Endothelial cell of umbilical vein (primary cell): ENCODE results near the gene GM2A. TPM values are rescaled to one million over a fixed set of nuclear protein-coding genes. Genes with fewer than 3 reads are reported as not detected.

Experiments
- Bru-seq: library from RNA; stranded (reverse); fragments of 400-500 nt; gene quantifications from one replicate; lab custom pipeline; 2021; lab: Mats Ljungman, UMichigan
- BruChase-seq, 2 experiments: library from RNA; stranded (reverse); fragments of 400-500 nt; gene quantifications; one replicate each; lab custom pipeline; 2021; lab: Mats Ljungman, UMichigan
- BruUV-seq: library from RNA; stranded (reverse); fragments of 400-500 nt; replicated peaks from 2 replicates; lab custom pipeline; 2021; lab: Mats Ljungman, UMichigan
- CTCF ChIA-PET: fragments of 300-600, 350-600 bp; sonication (Branson Sonifier 250); formaldehyde crosslinking; loops from one replicate; lab custom pipeline; 2021; ENCODE audit warnings: antibody characterized with exemption, inconsistent platforms; lab: Charles Lee
- POLR2A ChIA-PET: fragments of 300-600, 350-600 bp; sonication (Branson Sonifier 250); formaldehyde crosslinking; loops from one replicate; lab custom pipeline; 2021; ENCODE audit warnings: antibody characterized with exemption, inconsistent platforms; lab: Charles Lee
- DNase-seq: peaks from one replicate; pipeline ENCODE4 v3.0.0-alpha.2; 2011; ENCODE audit warnings: low read depth, low spot score
- FAIRE-seq: peaks from 2 replicates; lab custom pipeline; 2011; peaks lifted over from hg19 to GRCh38; lab: Jason Lieb, UNC
- H2AFZ ChIP-seq: 2 replicates; pipeline ENCODE4 v1.6.0; 2012; ENCODE audit warnings: low read depth, low read length, control low read depth, inconsistent platforms
- H3K27ac ChIP-seq: 2 replicates; pipeline ENCODE4 v1.5.1; 2011; ENCODE audit warnings: low read depth, mild to moderate bottlenecking, control low read depth, low read length, moderate library complexity; ENCODE audit not compliant: insufficient read depth
- H3K27me3 ChIP-seq, 2 experiments: 2 replicates each; pipeline versions ENCODE4 v1.6.0 to v1.6.1; 2011; ENCODE audit warnings: low read length in 2 of 2, mixed read lengths in 1 of 2; ENCODE audit not compliant: control insufficient read depth in 2 of 2, insufficient read depth in 2 of 2
- H3K36me3 ChIP-seq, 2 experiments: 2 replicates in 1 of 2; 3 replicates in 1 of 2; pipeline ENCODE4 v1.5.1; 2011; ENCODE audit warnings: low read length in 2 of 2, mild to moderate bottlenecking in 1 of 2, moderate library complexity in 1 of 2; ENCODE audit not compliant: control insufficient read depth in 2 of 2, insufficient read depth in 2 of 2; ENCODE audit errors: extremely low read depth in 1 of 2
- H3K4me1 ChIP-seq: 3 replicates; pipeline ENCODE4 v1.5.1; 2011; ENCODE audit warnings: mild to moderate bottlenecking, low read length; ENCODE audit not compliant: control insufficient read depth, insufficient read depth; ENCODE audit errors: extremely low read depth
- H3K4me2 ChIP-seq: 2 replicates; pipeline ENCODE4 v1.6.1; 2011; ENCODE audit warnings: low read length, control low read depth, mixed read lengths; ENCODE audit not compliant: insufficient read depth
- H3K4me3 ChIP-seq, 3 experiments: fragments of 200-600 bp in 1 of 3; sonication (generic), shearing (Covaris generic) in 1 of 3; replicated peaks in 1 of 3; 2 replicates each; pipeline ENCODE4 v1.5.1; 2011 to 2016; ENCODE audit warnings: control low read depth in 3 of 3, low read length in 3 of 3, mild to moderate bottlenecking in 2 of 3, inconsistent platforms in 1 of 3, low read depth in 1 of 3, moderate library complexity in 1 of 3; ENCODE audit not compliant: insufficient read depth in 1 of 3
- H3K79me2 ChIP-seq: 2 replicates; pipeline ENCODE4 v1.6.0; 2012; ENCODE audit warnings: low read length, inconsistent platforms; ENCODE audit not compliant: control insufficient read depth, insufficient read depth
- H3K9ac ChIP-seq: replicated peaks from 2 replicates; pipeline ENCODE3; 2011; ENCODE audit warnings: low read length, control low read depth; ENCODE audit not compliant: insufficient read depth; ENCODE audit errors: extremely low read depth
- H3K9me1 ChIP-seq: replicated peaks from 3 replicates; pipeline ENCODE4 v1.6.0; 2011; ENCODE audit warnings: mild to moderate bottlenecking, low read length; ENCODE audit not compliant: control insufficient read depth, insufficient read depth; ENCODE audit errors: extremely low read depth
- H3K9me3 ChIP-seq: replicated peaks from 2 replicates; pipeline ENCODE4 v1.5.1; 2012; ENCODE audit warnings: low read length, inconsistent platforms; ENCODE audit not compliant: control insufficient read depth, insufficient read depth
- H4K20me1 ChIP-seq: replicated peaks from 2 replicates; pipeline ENCODE3; 2011; ENCODE audit warnings: mild to moderate bottlenecking, low read length; ENCODE audit not compliant: control insufficient read depth, insufficient read depth; ENCODE audit errors: extremely low read depth
- EZH2 ChIP-seq: IDR thresholded peaks from 2 replicates; pipeline ENCODE4 v1.6.1; 2012; ENCODE audit warnings: borderline replicate concordance, low read depth, mild to moderate bottlenecking, moderate library complexity, low read length, inconsistent platforms; ENCODE audit not compliant: severe bottlenecking
- POLR2A ChIP-seq: IDR thresholded peaks from 2 replicates; pipeline ENCODE4 v1.6.1; 2012; ENCODE audit warnings: low read depth, mild to moderate bottlenecking, control low read depth, low read length
- POLR2AphosphoS5 ChIP-seq: IDR thresholded peaks from 2 replicates; pipeline ENCODE4 v1.6.1; 2012; ENCODE audit warnings: low read depth, mild to moderate bottlenecking, control low read depth, low read length, moderate library complexity; ENCODE audit not compliant: insufficient read depth
- dilution Hi-C: fragments of 300-500 bp; cut with MboI; formaldehyde crosslinking; loops from one replicate; pipeline ENCODE4 v1.15.0; 2019; ENCODE audit warnings: low sequenced_read_pairs; ENCODE audit not compliant: extremely low pct_ligation_motif_present
- intact Hi-C: fragments of 100-400 bp; cut with micrococcal nuclease; formaldehyde crosslinking; loops from one replicate; pipeline ENCODE4 v1.10.0; 2022
- long read RNA-seq: library from polyadenylated mRNA; stranded (forward); transcript quantifications from one replicate; pipeline ENCODE4 v2.0.0, GENCODE V29; 2021
- polyA minus RNA-seq, 3 experiments: library from RNA; depleted of rRNA, polyadenylated mRNA; stranded (reverse); fragments of >200 nt; gene quantifications; 1 replicate in 1 of 3; 2 replicates in 2 of 3; pipeline ENCODE4 v1.2.3, GENCODE V29; 2011
- polyA plus RNA-seq, 4 experiments: library from polyadenylated mRNA; depleted of rRNA in 3 of 4; stranded (reverse) in 3 of 4; unstranded in 1 of 4; fragments of >200 nt; gene quantifications; 2 replicates each; pipeline versions ENCODE4 v1.2.1 to v1.2.3, GENCODE V29; 2011 to 2012; ENCODE audit warnings: missing spikeins in 1 of 4
- total RNA-seq: library from RNA; stranded (reverse); gene quantifications from 2 replicates; pipeline ENCODE4 v1.2.3, GENCODE V29; 2021
- TF ChIP-seq, protein P1 (sequence below): IDR thresholded peaks from 2 replicates; pipeline ENCODE4 v1.6.1; 2011; ENCODE audit not compliant: insufficient read depth, insufficient read length

Gene GM2A
- total RNA-seq (21.2 and 22.5 TPM in 2 replicates), polyA plus RNA-seq (14.0 and 14.4 TPM in 2 replicates), polyA minus RNA-seq (26.7 and 28.5 TPM in 2 replicates), Bru-seq, nascent RNA (percentile 51 among the genes with signal in this experiment), BruChase-seq, experiment 1, labeled RNA remaining after a 6-hour chase (percentile 75 among the genes with signal in this experiment), BruChase-seq, experiment 2, labeled RNA remaining after a 2-hour chase (percentile 55 among the genes with signal in this experiment)
- polyA plus RNA-seq (2011; cell fraction: cytosol; rRNA removed): 10.0 and 11.8 TPM in 2 replicates
- 4.3 and 4.7 TPM in 2 replicates for polyA plus RNA-seq (2011; cell fraction: nucleus; rRNA removed)
- polyA plus RNA-seq (2012): 16.4 and 17.5 TPM in 2 replicates
- polyA minus RNA-seq (2011; cell fraction: cytosol; rRNA and poly(A)+ RNA removed): 3.4 TPM
- 3.2 and 3.5 TPM in 2 replicates for polyA minus RNA-seq (2011; cell fraction: nucleus; rRNA and poly(A)+ RNA removed)
- long read RNA-seq, transcript GM2A-201 (4 exons, 3,896 nt): major isoform, 29 of 43 reads
- long read RNA-seq, partial matches to known transcripts: 11 of 43 reads
- long read RNA-seq, other reads (novel, unspliced or antisense): 3 of 43 reads

DNA sequence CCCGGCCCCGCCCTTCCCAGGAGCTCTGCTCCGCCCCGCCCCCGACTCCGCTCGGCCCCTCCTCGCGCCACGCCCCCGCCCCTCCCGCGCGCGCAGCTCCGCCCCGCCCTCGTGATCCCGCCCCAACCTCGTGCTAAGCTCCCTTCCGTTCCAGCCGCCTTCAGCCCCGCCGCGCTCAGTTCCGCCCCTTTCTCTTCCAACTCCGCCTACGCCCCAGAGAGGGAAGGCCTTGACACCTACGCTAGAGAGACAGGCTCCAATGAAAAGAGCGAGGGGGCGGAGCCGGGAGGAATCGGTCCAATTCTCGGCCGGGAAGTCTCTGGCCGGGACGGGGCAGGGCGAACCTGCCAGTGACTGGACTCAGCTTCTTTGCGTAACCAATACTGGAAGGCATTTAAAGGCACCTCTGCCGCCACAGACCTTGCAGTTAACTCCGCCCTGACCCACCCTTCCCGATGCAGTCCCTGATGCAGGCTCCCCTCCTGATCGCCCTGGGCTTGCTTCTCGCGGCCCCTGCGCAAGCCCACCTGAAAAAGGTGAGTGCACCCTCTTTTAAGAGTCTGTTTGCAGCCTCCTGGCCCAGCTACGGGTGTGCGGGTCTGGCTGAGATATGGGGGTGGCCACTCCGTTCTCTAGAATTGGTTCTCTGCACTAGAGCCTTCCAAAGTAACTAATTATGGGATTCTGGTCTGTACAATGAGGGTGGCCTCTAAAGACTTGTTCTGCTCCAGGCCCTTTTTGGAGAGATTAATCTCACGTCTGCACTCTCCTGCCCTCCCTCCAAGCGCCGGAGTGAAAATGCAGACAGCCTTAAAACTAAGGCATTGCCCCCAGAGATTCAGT is at the start of gene GM2A:
TSS of gene GM2A (plus strand) at position 424 of the 843 bp plus-strand sequence. CDS start at position 456, 32 bp downstream.
- peak; percentile 99 for FAIRE-seq
- Histone ChIP-seq H3K27ac (no peak within 1 kb of the TSS), H3K9me1 (no peaks in the 10 kb centered on the region), H3K79me2 (no peaks in the 10 kb centered on the region), H2AFZ (peak within 1 kb of the TSS; percentile 95), H3K36me3 (no peaks in the 10 kb centered on the region), H3K4me2 (peak within 1 kb of the TSS; percentile 82), H3K27me3 (no peaks in the 10 kb centered on the region), H4K20me1 (no peaks in the 10 kb centered on the region), H3K9me3 (no peaks in the 10 kb centered on the region), H3K4me3 (peak within 1 kb of the TSS; percentile 48 to 75 (median 55)), H3K9ac (peak within 1 kb of the TSS; percentile 58), H3K4me1 (peaks cover 5% of the 10 kb centered on the region)
- intact Hi-C loops (loop anchor here (1.0 to 10.0 kb wide), 5 partner anchors 29 to 522 kb away; partner anchors contain the start of genes CCDC69, G3BP1 and SLC36A1), dilution Hi-C loops (no loop called here)
- CTCF ChIA-PET: interaction anchor here (0.7 to 3.0 kb wide), 14 partner anchors 10 to 518 kb away, joined by 3 to 28 read pairs (median 4); partner anchors contain the start of genes ANXA6, CCDC69 and SLC36A1
- BruUV-seq: TSS peak; percentile 49
- TF ChIP-seq POLR2A (peak; percentile 46), POLR2AphosphoS5 (peak; percentile 27), EZH2 (no peak)
- TF ChIP-seq, protein P1, sequence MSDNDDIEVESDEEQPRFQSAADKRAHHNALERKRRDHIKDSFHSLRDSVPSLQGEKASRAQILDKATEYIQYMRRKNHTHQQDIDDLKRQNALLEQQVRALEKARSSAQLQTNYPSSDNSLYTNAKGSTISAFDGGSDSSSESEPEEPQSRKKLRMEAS: peak; percentile 37
- peak; percentile 100 for DNase-seq
- POLR2A ChIA-PET: interaction anchor here (0.6 to 1.0 kb wide), 7 partner anchors 21 to 434 kb away, joined by 3 to 4 read pairs (median 3); partner anchors contain the start of genes ANXA6, CCDC69 and SPARC
